K562 (cell line): ENCODE data around the gene RASGEF1C. TPM values are rescaled to one million over a fixed set of nuclear protein-coding genes. Genes with fewer than 3 reads are reported as not detected.
A peak's percentile ranks its signal among the peaks of the same experiment; 100 is the strongest.

ENCODE experiments used
- CBX2 ChIP-seq: fragments of 200-600 bp; sonication (generic); IDR thresholded peaks from one replicate; pipeline ENCODE4 v1.6.1; 2012; ENCODE audit warnings: mild to moderate bottlenecking, low read length, inconsistent platforms; ENCODE audit not compliant: insufficient read depth, poor library complexity, severe bottlenecking
- CREBBP ChIP-seq: IDR thresholded peaks from one replicate; pipeline ENCODE4 v1.6.1; 2012; ENCODE audit warnings: low read depth, mild to moderate bottlenecking, control low read depth, inconsistent platforms, low read length
- HDAC8 ChIP-seq: fragments of 450-650 bp; IDR thresholded peaks from 2 replicates; pipeline ENCODE4 v1.6.1; 2016; ENCODE audit warnings: mild to moderate bottlenecking, missing genetic modification characterization, moderate library complexity, missing compliant biosample characterization
- ID3 ChIP-seq, 2 experiments: fragments of 250-450 bp in 1 of 2; fragments of 450-650 bp in 1 of 2; sonication (Bioruptor Pico) in 1 of 2; IDR thresholded peaks; 2 replicates each; pipeline versions ENCODE4 v1.6.1 to v1.8.0; 2016 to 2021; ENCODE audit warnings: mild to moderate bottlenecking in 2 of 2, moderate library complexity in 2 of 2, missing compliant biosample characterization in 1 of 2, missing genetic modification characterization in 1 of 2
- KHSRP ChIP-seq: fragments of 450-650 bp; IDR thresholded peaks from 2 replicates; pipeline ENCODE4 v1.6.1; 2017
- NR2C1 ChIP-seq, 2 experiments: fragments of 450-650 bp; IDR thresholded peaks; 2 replicates each; pipeline ENCODE4 v1.6.1; 2017; ENCODE audit warnings: mild to moderate bottlenecking in 2 of 2, antibody characterized with exemption in 1 of 2, inconsistent platforms in 1 of 2, missing compliant biosample characterization in 1 of 2, missing genetic modification characterization in 1 of 2
- NR4A1 ChIP-seq, 2 experiments: fragments of 250-450 bp in 1 of 2; fragments of 450-650 bp in 1 of 2; sonication (Bioruptor Pico) in 1 of 2; IDR thresholded peaks; 2 replicates each; pipeline versions ENCODE4 v1.4.0 to v1.6.1; 2016 to 2020; ENCODE audit warnings: mild to moderate bottlenecking in 2 of 2, missing compliant biosample characterization in 1 of 2, missing genetic modification characterization in 1 of 2, moderate library complexity in 1 of 2
- PHF21A ChIP-seq: fragments of 450-650 bp; IDR thresholded peaks from 2 replicates; pipeline ENCODE4 v1.6.1; 2017; ENCODE audit warnings: low read depth, borderline replicate concordance
- RFX1 ChIP-seq: fragments of 450-650 bp; IDR thresholded peaks from 2 replicates; pipeline ENCODE4 v1.6.1; 2016; ENCODE audit warnings: mild to moderate bottlenecking, moderate library complexity
- SIX5 ChIP-seq, 2 experiments: IDR thresholded peaks; 2 replicates each; pipeline ENCODE4 v1.6.1; 2011; ENCODE audit warnings: low read length in 2 of 2, borderline replicate concordance in 1 of 2, low read depth in 1 of 2, mild to moderate bottlenecking in 1 of 2, moderate library complexity in 1 of 2; ENCODE audit not compliant: insufficient read depth in 1 of 2
- SP1 ChIP-seq: sonication (generic); formaldehyde crosslinking; IDR thresholded peaks from 2 replicates; pipeline ENCODE4 v1.8.1; 2022; ENCODE audit warnings: mild to moderate bottlenecking, missing genetic modification reagents
- TEAD1 ChIP-seq, 2 experiments: fragments of 450-650 bp in 1 of 2; sonication (generic) in 1 of 2; formaldehyde crosslinking; IDR thresholded peaks; 2 replicates each; pipeline versions ENCODE4 v1.4.0 to v1.8.0; 2020 to 2022; ENCODE audit warnings: mild to moderate bottlenecking in 2 of 2, missing genetic modification reagents in 1 of 2
- ZFP91 ChIP-seq: sonication (generic); formaldehyde crosslinking; IDR thresholded peaks from 2 replicates; pipeline ENCODE4 v1.8.0; 2022; ENCODE audit warnings: mild to moderate bottlenecking, missing genetic modification reagents
- ZNF253 ChIP-seq: fragments of 250-450 bp; sonication (Bioruptor Pico); conservative IDR thresholded peaks from 2 replicates; pipeline ENCODE4 v1.6.1; 2021; ENCODE audit warnings: mild to moderate bottlenecking
- ZNF282 ChIP-seq: sonication (generic); formaldehyde crosslinking; IDR thresholded peaks from 2 replicates; pipeline ENCODE4 v1.8.1; 2023; ENCODE audit warnings: missing genetic modification reagents
- ZNF584 ChIP-seq: fragments of 200-800 bp; sonication (Bioruptor generic); IDR thresholded peaks from 2 replicates; pipeline ENCODE4 v1.6.1; 2016; ENCODE audit warnings: low read depth, mild to moderate bottlenecking, missing genetic modification characterization, missing compliant biosample characterization
- ZNF668 ChIP-seq: fragments of 250-450 bp; sonication (Bioruptor Pico); IDR thresholded peaks from 2 replicates; pipeline ENCODE4 v1.8.0; 2022; ENCODE audit warnings: mild to moderate bottlenecking, inconsistent platforms
- polyA plus RNA-seq, 8 experiments: library from polyadenylated mRNA; depleted of rRNA in 4 of 8; stranded (reverse) in 5 of 8; unstranded in 3 of 8; fragments of >200 nt; fragmentation: Nextera tagmentation in 2 of 8; fragmentation: Illumina TruSeq in 1 of 8; extraction: Ambion mirVana in 2 of 8; extraction: Trizol in 1 of 8; gene quantifications; 2 replicates each; pipeline versions ENCODE4 v1.2.1 to v1.2.3, GENCODE V29; 2011 to 2014; ENCODE audit warnings: inconsistent platforms in 1 of 8, missing spikeins in 1 of 8
- total RNA-seq, 7 experiments: library from RNA; depleted of rRNA in 6 of 7; stranded (reverse); fragments of >200 nt in 6 of 7; fragmentation: Illumina TruSeq in 2 of 7; extraction: Trizol in 2 of 7; gene quantifications; 2 replicates each; pipeline versions ENCODE4 v1.2.1 to v1.2.3, GENCODE V29; 2011 to 2021; ENCODE audit warnings: low replicate concordance in 1 of 7
- TF ChIP-seq, protein P1 (sequence below): fragments of 250-450 bp; sonication (Bioruptor Pico); IDR thresholded peaks from 2 replicates; pipeline ENCODE4 v1.5.1; 2021; ENCODE audit warnings: mild to moderate bottlenecking

RASGEF1C gene
- total and polyA plus RNA-seq, 9 of the 15 experiments (the other 6 are each of a cell fraction or from before 2014, with no cell fraction given): 0.04 to 1.1 (median 0.21) TPM; not detected in 4

GRCh38 chr5:180093651-180094382, 115.2 kb downstream of the RASGEF1C start (continued):
- TF ChIP-seq ZFP91 (CRISPR knock-in tag) (no peak), NR2C1 (IDR thresholded peaks at IDR 0.05) (peak; percentile 41; the same call in 1 of the 2 replicates), NR2C1 (tag; IDR thresholded peaks at IDR 0.05) (peak; percentile 49), SP1 (peak; percentile 65; the same call in 1 of the 2 replicates), ZNF584 (CRISPR knock-in tag) (peak; percentile 92), RFX1 (no peak), CREBBP (no peak), TEAD1 (CRISPR knock-in tag; IDR thresholded peaks at IDR 0.05) (peak in 1 of 2 experiments; percentile 75; a peak in 2 of 4 replicates), NR4A1 (CRISPR knock-in tag; IDR thresholded peaks at IDR 0.05) (no peak), NR4A1 (tag; IDR thresholded peaks at IDR 0.05) (no peak; the same call in 1 of the 2 replicates), KHSRP (peak; percentile 69), ID3 (CRISPR knock-in tag; IDR thresholded peaks at IDR 0.05) (no peak), ID3 (tag; IDR thresholded peaks at IDR 0.05) (peak; percentile 55; the same call in 1 of the 2 replicates), ZNF253 (CRISPR knock-in tag) (no peak), ZNF668 (CRISPR knock-in tag) (no peak), SIX5 (IDR thresholded peaks at IDR 0.05; ENCODE audit: borderline replicate concordance in 1 of 2, insufficient read depth in 1 of 2, low read depth in 1 of 2, low read length in 2 of 2) (no peak), HDAC8 (tag) (peak; percentile 70), CBX2 (no peak), PHF21A (peak; percentile 88; the same call in 1 of the 2 replicates), ZNF282 (no peak)
- TF ChIP-seq, protein P1, sequence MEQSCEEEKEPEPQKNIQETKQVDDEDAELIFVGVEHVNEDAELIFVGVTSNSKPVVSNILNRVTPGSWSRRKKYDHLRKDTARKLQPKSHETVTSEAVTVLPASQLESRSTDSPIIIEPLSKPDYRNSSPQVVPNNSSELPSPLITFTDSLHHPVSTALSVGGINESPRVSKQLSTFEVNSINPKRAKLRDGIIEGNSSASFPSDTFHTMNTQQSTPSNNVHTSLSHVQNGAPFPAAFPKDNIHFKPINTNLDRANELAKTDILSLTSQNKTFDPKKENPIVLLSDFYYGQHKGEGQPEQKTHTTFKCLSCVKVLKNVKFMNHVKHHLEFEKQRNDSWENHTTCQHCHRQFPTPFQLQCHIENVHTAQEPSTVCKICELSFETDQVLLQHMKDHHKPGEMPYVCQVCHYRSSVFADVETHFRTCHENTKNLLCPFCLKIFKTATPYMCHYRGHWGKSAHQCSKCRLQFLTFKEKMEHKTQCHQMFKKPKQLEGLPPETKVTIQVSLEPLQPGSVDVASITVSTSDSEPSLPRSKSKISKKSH (CRISPR knock-in tag): no peak
